Measurements from ENCODE around the gene POLRMT. TPM values are rescaled to one million over a fixed set of nuclear protein-coding genes. Genes with fewer than 3 reads are reported as not detected.

Gene POLRMT
- polyA plus RNA-seq, 1 donor (not counting 4 experiments of a cell fraction or from before 2014, with no cell fraction given) = 33.3 TPM

DNA sequence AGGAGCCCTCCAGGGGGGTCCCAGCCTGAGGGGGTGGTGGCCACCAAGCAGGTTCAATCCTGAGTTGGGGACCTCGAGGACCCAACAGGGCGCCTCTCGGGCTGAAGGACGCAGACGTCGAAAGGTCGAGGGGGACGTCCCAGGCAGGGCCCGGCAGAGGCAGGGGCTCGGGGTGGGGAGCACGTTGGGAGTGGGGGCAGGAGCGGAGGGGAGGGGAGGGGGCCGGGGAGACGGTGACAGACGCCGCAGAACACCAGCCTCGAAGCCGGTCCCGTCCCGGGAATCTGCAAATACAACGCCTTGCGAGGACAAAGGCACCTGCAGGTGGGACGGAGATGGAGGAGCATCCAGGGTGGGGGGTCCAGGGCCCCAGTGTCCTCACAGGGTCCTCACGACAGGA, 10.4 kb upstream of the POLRMT start:
- H3K9ac ChIP-seq (ENCODE audit: control insufficient read depth, extremely low read depth, insufficient read depth, low read length) = no peak overlapping the region
- H3K9me1 ChIP-seq (ENCODE audit: control insufficient read depth, extremely low read depth, insufficient read depth, low read length) = no peaks in the 10 kb centered on the region
- H3K79me2 ChIP-seq (ENCODE audit: control insufficient read depth, insufficient read depth, low read length) = no peaks in the 10 kb centered on the region
- H3K4me3 ChIP-seq (ENCODE audit: control insufficient read depth in 2 of 3, extremely low read depth in 1 of 3, insufficient read depth in 2 of 3, low read depth in 1 of 3, low read length in 3 of 3) = no peak overlapping the region
- no peak for TF ChIP-seq EZH2 (IDR thresholded peaks at IDR 0.05; ENCODE audit: low read length)
- TF ChIP-seq, protein P1, sequence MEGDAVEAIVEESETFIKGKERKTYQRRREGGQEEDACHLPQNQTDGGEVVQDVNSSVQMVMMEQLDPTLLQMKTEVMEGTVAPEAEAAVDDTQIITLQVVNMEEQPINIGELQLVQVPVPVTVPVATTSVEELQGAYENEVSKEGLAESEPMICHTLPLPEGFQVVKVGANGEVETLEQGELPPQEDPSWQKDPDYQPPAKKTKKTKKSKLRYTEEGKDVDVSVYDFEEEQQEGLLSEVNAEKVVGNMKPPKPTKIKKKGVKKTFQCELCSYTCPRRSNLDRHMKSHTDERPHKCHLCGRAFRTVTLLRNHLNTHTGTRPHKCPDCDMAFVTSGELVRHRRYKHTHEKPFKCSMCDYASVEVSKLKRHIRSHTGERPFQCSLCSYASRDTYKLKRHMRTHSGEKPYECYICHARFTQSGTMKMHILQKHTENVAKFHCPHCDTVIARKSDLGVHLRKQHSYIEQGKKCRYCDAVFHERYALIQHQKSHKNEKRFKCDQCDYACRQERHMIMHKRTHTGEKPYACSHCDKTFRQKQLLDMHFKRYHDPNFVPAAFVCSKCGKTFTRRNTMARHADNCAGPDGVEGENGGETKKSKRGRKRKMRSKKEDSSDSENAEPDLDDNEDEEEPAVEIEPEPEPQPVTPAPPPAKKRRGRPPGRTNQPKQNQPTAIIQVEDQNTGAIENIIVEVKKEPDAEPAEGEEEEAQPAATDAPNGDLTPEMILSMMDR (optimal IDR thresholded peaks at IDR 0.05 in 1 of 3, IDR thresholded peaks at IDR 0.05 in 1 of 3, conservative IDR thresholded peaks at IDR 0.05 in 1 of 3; ENCODE audit: extremely low read depth in 1 of 3, insufficient read depth in 2 of 3, low read length in 3 of 3) = no peak
- H3K36me3 ChIP-seq (ENCODE audit: control insufficient read depth in 2 of 2, extremely low read depth in 1 of 2, insufficient read depth in 2 of 2, low read length in 2 of 2) = peaks cover 9 to 17% of the 10 kb centered on the region in 2 experiments
- DNase-seq (ENCODE audit: low read depth, low spot score) (no peak), FAIRE-seq (no peak)
- no peaks in the 10 kb centered on the region for H3K27me3 ChIP-seq (ENCODE audit: control insufficient read depth, extremely low read depth, insufficient read depth, low read length)
- dilution Hi-C loops (cut with MboI; ENCODE audit: extremely low pct_ligation_motif_present, low sequenced_read_pairs) = no loop called here
- no peak overlapping the region for H3K4me2 ChIP-seq (ENCODE audit: control insufficient read depth, extremely low read depth, insufficient read depth, low read depth, low read length)
- H2AFZ ChIP-seq (ENCODE audit: control insufficient read depth, low read length) = no peak overlapping the region
- H4K20me1 ChIP-seq (ENCODE audit: control insufficient read depth, extremely low read depth, insufficient read depth, low read length) = peaks cover 3% of the 10 kb centered on the region
- peaks cover 4% of the 10 kb centered on the region for H3K4me1 ChIP-seq (ENCODE audit: control insufficient read depth, extremely low read depth, insufficient read depth, low read length)
- H3K9me3 ChIP-seq (ENCODE audit: control insufficient read depth, low read depth, low read length) = no peaks in the 10 kb centered on the region
- no peak overlapping the region for H3K27ac ChIP-seq (ENCODE audit: control insufficient read depth, insufficient read depth, low read length)

- no peak overlapping the region for H2AFZ ChIP-seq (ENCODE audit: control insufficient read depth, low read length)
- no peaks in the 10 kb centered on the region for H3K9me3 ChIP-seq (ENCODE audit: control insufficient read depth, low read depth, low read length)
- peaks cover 3% of the 10 kb centered on the region for H4K20me1 ChIP-seq (ENCODE audit: control insufficient read depth, extremely low read depth, insufficient read depth, low read length)
- TF ChIP-seq EZH2 (IDR thresholded peaks at IDR 0.05; ENCODE audit: low read length) = no peak
- peaks cover 4% of the 10 kb centered on the region for H3K4me1 ChIP-seq (ENCODE audit: control insufficient read depth, extremely low read depth, insufficient read depth, low read length)
- no peak overlapping the region for H3K4me2 ChIP-seq (ENCODE audit: control insufficient read depth, extremely low read depth, insufficient read depth, low read depth, low read length)
- no peak overlapping the region for H3K9ac ChIP-seq (ENCODE audit: control insufficient read depth, extremely low read depth, insufficient read depth, low read length)
- DNase-seq (ENCODE audit: low read depth, low spot score) (no peak), FAIRE-seq (no peak)
- no peaks in the 10 kb centered on the region for H3K9me1 ChIP-seq (ENCODE audit: control insufficient read depth, extremely low read depth, insufficient read depth, low read length)
- H3K36me3 ChIP-seq (ENCODE audit: control insufficient read depth in 2 of 2, extremely low read depth in 1 of 2, insufficient read depth in 2 of 2, low read length in 2 of 2) = peaks cover 9 to 15% of the 10 kb centered on the region in 2 experiments
- no peak overlapping the region for H3K27ac ChIP-seq (ENCODE audit: control insufficient read depth, insufficient read depth, low read length)
- dilution Hi-C loops (cut with MboI; ENCODE audit: extremely low pct_ligation_motif_present, low sequenced_read_pairs) = no loop called here
- H3K27me3 ChIP-seq (ENCODE audit: control insufficient read depth, extremely low read depth, insufficient read depth, low read length) = no peaks in the 10 kb centered on the region
- no peaks in the 10 kb centered on the region for H3K79me2 ChIP-seq (ENCODE audit: control insufficient read depth, insufficient read depth, low read length)
- no peak overlapping the region for H3K4me3 ChIP-seq (ENCODE audit: control insufficient read depth in 2 of 3, extremely low read depth in 1 of 3, insufficient read depth in 2 of 3, low read depth in 1 of 3, low read length in 3 of 3)
Measured at GRCh38 chr19:642767-643727, 9.7 kb upstream of the POLRMT start.
